Activated CD8-positive, alpha-beta memory T cell treated with anti-CD3 and anti-CD28 coated beads, Interleukin-2, amount 50 U/mL, for 24 hours (primary cell): ENCODE measurements around the gene BTBD3.

Experiments
- DNase-seq: peaks from one replicate; pipeline ENCODE4 v3.0.0-alpha.2; 2020; ENCODE audit errors: extremely low read depth

BTBD3 gene

GRCh38 chr20:11917663-11918062, at the start of gene BTBD3:
Gene BTBD3 (plus strand): TSS chr20:11917893. CDS start chr20:11918276, 383 bp downstream.
- DNase-seq: no peak

- no peak for DNase-seq
These were observed 48.1 kb upstream of the BTBD3 start for GRCh38 chr20:11869641-11870040.

GRCh38 chr20:11870411-11870810, 47.3 kb upstream of the BTBD3 start:
- no peak for DNase-seq

DNA sequence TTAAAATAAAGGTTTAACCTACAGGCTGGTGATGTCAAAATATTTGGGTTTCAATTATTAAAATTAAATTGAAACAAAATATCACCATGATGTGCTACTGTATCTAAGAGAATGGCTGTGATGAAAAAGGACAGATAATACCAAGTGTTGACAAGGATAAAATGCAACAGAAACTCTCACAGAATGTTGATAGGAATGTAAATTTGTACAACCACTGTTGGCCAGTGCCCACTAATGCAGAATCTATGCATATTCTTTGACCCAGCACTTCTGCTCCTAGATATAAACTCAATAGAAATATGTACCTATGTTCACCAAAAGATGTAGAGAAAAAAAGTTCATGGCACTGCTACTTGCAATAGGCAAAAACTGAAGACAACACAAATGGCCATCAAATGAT, 41.1 kb upstream of the BTBD3 start:
- no peak for DNase-seq

DNA sequence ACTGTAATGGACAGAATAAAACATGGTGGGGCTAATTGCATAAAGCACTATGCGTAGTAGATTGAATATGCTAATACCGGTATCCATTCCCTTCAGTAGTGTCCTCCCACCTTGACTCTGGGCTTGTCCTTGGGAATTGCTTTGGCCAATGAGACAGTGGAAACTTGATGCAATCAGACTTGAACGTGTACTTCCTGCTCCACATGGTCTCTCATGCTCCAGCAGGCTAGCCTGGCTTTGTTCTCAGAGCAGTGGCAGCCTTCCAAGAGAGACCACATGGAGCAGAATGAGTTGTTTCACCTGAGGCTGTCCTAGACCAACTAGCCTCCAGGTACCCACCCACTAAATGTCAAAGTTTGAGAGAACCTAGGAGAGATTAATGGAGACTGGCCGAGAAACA, 37.0 kb upstream of the BTBD3 start:
- DNase-seq: no peak

GRCh38 chr20:11881449-11881848, 36.2 kb upstream of the BTBD3 start:
- no peak for DNase-seq

DNA sequence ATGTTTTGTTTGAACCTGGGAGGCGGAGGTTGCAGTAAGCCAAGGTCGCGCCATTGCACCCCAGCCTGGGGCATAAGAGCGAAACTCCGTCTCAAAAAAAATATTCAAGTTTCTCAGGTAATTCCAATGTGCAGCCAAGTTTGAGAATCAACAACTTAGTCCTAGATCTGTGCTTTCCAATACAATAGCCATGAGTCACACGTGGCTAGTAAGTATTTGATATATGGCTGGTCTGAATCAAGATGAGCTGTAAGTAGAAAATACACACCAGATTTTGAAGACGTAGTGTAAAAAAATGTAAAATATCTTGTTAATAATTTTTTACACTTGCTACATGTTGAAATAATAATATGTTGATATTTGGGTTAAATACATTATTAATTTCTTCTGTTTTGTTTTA, 35.0 kb upstream of the BTBD3 start:
- no peak for DNase-seq

DNA sequence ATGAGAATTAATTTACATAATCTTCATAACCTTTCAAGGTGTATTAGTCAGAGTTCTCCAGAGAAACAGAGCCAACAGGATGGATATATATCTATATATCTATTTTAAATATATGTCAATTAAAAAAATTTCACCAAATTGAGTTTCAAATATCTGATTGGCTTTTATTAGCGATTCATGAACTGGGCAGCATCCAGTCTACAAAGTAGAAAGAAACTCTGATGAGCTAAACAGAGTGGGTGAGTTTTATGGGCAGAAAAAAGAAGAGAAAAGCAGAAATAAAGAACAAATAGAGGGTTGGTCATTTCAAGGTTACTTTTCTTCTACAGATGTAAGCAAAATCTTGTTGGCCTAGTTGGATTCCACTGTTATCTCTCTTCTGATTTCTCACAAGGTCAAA, 29.0 kb upstream of the BTBD3 start:
- DNase-seq: no peak

- DNase-seq: no peak
These were observed 27.2 kb upstream of the BTBD3 start for GRCh38 chr20:11890331-11891076.

GRCh38 chr20:11891077-11891775, 26.5 kb upstream of the BTBD3 start:
- DNase-seq: no peak

DNA sequence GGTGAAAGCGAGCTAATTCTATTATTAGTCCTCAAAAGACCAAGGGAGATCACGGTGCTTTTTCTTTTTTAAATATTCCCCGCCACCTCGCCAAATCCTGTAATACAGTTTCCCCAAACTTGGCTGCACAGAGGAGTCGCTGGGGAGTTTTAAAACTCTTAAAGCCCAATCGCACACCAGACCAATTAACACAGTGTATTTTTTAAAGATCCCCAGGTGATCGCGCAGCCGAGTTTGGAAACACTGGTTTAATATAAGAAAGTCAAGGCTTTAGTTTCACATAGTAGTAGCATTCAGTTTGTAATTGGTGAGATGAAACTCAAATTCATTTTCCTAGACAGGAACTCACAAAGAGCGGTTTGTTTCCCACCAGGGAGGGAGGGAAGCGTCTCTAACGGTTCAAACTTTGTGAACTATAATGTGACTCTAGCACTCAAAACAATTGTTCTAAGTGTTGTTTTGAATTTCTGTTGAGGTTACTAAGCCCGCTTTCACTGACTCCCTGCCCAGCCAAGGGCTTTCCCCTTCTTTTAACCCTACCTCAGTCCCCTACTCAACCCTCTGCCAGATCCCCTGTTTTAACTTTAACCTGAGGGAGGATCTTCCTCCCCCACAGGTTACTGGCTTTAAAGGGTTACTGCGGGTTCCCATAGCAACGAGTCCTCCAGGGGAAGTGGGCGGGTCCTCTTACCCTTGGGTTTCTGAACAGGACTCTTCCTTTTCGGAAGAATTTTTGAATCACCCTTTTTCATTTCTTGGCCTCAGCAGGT, 25.7 kb upstream of the BTBD3 start:
- DNase-seq: no peak

DNA sequence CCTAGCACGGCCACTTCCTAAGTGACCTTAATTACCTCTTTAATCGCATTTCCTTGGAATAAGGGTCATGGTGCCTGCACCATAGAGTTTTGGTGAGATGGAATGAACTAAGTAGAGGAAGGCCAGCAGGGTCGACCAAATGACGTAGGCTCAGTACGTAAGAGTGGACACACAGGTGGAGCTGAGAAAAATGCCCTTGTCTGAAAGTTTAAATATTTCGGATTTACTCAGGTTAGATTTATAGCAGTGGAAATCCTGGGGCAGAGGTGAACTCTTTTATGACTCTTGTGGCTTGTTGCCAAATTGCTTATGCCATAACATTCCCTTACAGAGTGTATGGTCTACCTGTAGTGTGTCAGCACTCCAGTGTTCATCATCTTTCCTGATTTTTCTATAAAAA, 23.6 kb upstream of the BTBD3 start:
- DNase-seq: no peak

- DNase-seq: no peak
These were observed 21.8 kb upstream of the BTBD3 start for GRCh38 chr20:11895861-11896387.

DNA sequence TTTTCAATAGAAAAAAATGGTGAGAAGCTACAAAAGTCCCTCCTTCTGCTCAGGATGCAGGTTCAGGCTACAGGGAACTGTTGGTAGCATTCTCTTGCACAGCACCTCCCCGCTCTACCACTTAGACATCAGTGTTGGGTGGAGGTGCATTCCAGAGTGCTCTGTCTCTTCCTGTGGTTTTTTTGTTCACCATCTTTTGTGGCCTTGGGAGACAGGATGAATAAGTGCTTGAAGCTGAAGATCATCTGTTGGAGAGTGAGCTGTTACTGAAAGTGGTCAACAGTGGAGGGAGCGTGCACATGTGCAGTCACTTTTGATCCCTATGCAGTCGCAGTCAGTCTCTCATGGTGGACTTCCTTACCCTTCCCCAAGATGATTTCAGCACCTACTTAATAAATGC, 16.6 kb upstream of the BTBD3 start:
- no peak for DNase-seq

- DNase-seq: no peak
These were observed 15.4 kb upstream of the BTBD3 start for GRCh38 chr20:11902285-11902697.

DNA sequence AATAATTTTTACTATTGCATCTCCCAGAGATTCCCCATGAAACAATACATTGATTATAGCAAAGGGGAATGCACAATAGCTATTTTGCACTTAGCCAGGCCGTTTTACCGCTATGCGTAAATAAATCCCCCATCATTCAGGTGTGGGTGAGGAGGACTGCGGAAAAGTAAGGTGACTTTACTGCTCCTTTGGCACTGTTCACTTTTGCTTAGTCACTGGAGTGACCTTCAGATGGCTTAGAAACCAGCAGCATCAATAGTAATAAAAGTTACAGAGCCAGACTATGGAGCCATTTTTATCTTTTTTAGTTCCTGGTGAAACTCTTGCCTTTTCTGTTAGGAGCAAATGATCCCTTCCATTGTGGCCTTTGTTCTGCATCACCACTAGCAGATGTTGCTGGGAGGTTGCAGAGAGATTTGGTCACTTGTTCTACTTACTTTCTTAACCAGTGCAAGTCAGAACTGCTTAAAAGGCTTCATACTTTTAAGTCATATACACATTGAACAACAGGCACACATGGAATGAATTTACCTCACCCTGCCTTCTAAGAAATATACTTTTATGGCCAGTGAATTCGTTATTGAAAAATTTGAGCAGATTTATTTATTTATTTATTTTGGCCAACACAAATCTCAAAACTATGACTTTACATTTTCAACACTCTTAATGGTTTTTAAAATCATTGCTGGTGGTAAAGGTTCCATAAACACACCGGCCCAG, 12.1 kb upstream of the BTBD3 start:
- DNase-seq: no peak

DNA sequence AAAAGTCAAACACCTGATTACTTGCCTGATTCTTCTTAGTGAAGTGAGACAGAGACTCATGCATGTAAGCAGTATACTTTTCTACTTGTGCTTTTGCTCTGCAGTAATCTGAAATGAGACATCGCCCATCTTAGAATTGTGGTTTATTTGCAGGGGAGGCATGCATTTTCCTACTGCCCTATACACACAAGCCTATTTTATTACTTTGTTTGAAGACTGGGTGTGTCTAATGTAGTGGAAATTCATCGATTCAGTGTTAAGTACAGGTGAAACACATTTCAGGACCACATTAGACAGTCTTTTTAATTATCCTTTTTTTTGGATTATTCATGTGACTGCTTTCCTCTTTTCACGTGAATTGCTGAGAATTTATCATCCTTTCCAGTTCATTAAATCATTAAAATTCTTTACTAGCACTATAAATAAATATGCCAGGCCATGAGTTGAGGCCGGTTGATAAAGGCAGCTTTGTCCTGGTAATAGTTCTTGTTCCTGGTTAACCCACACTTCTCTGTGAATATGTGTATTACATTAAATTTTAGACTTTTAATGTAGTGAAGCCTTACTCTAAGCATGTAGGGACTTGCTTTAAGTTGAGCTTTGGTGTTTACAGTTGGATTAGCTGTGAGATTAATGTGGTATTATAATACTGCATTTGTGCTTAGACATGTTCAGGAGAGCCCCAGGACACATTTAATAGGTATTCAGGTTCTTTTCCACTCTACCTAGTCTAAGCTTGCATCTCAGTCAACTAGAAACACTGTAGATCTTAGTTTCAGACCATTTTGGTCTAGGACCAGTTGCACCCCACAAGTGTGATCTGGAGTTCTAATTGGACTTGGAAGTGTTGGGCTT, 10.8 kb upstream of the BTBD3 start:
- DNase-seq: no peak

DNA sequence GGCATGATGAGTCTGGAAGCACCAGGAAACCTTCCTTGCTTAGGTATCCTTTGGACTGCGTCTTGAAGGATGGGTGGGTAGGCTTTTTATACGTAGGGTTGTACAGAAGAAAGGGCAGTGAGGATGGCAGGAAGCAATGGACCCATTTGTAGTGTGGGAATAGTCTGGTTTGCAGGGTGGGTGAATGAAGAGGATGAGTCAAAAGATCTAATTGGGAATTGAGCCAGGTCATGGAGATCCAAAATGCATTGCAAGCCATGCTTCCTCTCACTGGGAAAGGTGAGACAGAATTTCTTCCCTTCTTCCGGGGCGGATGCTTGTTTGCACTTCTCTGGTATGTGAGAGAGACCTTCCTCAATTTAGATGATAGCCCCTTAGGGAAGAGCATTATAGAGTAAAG, 10.1 kb upstream of the BTBD3 start:
- DNase-seq: no peak

GRCh38 chr20:11912013-11912658, 5.6 kb upstream of the BTBD3 start:
- DNase-seq: no peak

GRCh38 chr20:11912659-11913415, 4.9 kb upstream of the BTBD3 start:
- no peak for DNase-seq
